ENCODE measurements around the gene MAEL. TPM values are rescaled to one million over a fixed set of nuclear protein-coding genes. Genes with fewer than 3 reads are reported as not detected.

The MAEL gene
- total RNA-seq, 4 donors from 2014 or later: 0.69 TPM; not detected in 3

DNA sequence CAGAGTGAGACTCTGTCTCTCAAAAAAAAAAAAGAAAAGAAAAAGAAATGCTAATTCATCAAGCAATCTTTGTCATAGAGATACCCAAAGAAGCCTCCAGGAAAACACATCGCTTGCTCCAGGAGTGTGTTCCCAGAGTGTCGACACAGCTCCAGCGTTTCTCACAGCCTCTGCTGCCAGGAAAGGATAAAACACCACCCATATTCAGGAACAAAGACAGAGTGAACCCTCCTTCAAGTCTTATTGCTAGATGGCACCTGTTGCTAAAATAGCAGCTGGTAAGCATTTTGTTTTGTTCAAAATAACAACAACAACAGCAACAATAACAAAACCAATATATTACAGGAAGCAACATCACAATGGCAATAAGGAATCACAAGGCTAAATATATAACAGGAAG, 16.9 kb upstream of the MAEL start:
- DNase-seq: no peak
- intact Hi-C loops (cut with DNase I; ENCODE audit: low total_unique reads): no loop called here
- H3K27me3 ChIP-seq: no peaks in the 10 kb centered on the region

GRCh38 chr1:166972826-166973225, 16.3 kb upstream of the MAEL start:
- Histone ChIP-seq H3K4me1 (no peaks in the 10 kb centered on the region), H3K27ac (no peak overlapping the region), H3K4me3 (no peak overlapping the region), H3K27me3 (no peaks in the 10 kb centered on the region), H3K36me3 (no peaks in the 10 kb centered on the region), H3K9me3 (no peaks in the 10 kb centered on the region)
- TF ChIP-seq POLR2A (IDR thresholded peaks at IDR 0.05): no peak
- TF ChIP-seq, protein P1, sequence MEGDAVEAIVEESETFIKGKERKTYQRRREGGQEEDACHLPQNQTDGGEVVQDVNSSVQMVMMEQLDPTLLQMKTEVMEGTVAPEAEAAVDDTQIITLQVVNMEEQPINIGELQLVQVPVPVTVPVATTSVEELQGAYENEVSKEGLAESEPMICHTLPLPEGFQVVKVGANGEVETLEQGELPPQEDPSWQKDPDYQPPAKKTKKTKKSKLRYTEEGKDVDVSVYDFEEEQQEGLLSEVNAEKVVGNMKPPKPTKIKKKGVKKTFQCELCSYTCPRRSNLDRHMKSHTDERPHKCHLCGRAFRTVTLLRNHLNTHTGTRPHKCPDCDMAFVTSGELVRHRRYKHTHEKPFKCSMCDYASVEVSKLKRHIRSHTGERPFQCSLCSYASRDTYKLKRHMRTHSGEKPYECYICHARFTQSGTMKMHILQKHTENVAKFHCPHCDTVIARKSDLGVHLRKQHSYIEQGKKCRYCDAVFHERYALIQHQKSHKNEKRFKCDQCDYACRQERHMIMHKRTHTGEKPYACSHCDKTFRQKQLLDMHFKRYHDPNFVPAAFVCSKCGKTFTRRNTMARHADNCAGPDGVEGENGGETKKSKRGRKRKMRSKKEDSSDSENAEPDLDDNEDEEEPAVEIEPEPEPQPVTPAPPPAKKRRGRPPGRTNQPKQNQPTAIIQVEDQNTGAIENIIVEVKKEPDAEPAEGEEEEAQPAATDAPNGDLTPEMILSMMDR (IDR thresholded peaks at IDR 0.05): no peak
- DNase-seq: no peak
- intact Hi-C loops (cut with DNase I; ENCODE audit: low total_unique reads): no loop called here

More for the DNA sequence above, 16.9 kb upstream of the MAEL start:
- Histone ChIP-seq H3K36me3 (no peaks in the 10 kb centered on the region), H3K4me1 (no peaks in the 10 kb centered on the region), H3K9me3 (no peaks in the 10 kb centered on the region), H3K27ac (no peak overlapping the region), H3K4me3 (no peak overlapping the region)
- TF ChIP-seq, protein P1 (IDR thresholded peaks at IDR 0.05): no peak
- no peak for TF ChIP-seq POLR2A (IDR thresholded peaks at IDR 0.05)

- no peaks in the 10 kb centered on the region for H3K27me3 ChIP-seq
- peak overlapping the region in 1 of 2 donors; percentile 44 for H3K4me3 ChIP-seq
- intact Hi-C loops (cut with DNase I; ENCODE audit: low total_unique reads): no loop called here
- no peaks in the 10 kb centered on the region for H3K36me3 ChIP-seq
- H3K27ac ChIP-seq: no peak overlapping the region
- H3K9me3 ChIP-seq: no peaks in the 10 kb centered on the region
- TF ChIP-seq, protein P1 (IDR thresholded peaks at IDR 0.05): no peak
- TF ChIP-seq POLR2A (IDR thresholded peaks at IDR 0.05): no peak
- no peaks in the 10 kb centered on the region for H3K4me1 ChIP-seq
- no peak for DNase-seq
Measured at GRCh38 chr1:166974647-166975345, 14.3 kb upstream of the MAEL start.

GRCh38 chr1:166975361-166976129, 13.5 kb upstream of the MAEL start, which contains the start of gene ILDR2:
Gene ILDR2, minus strand, starts transcription at chr1:166975540. Its CDS starts 272 bp downstream, at chr1:166975268.
- Histone ChIP-seq H3K9me3 (no peaks in the 10 kb centered on the region), H3K36me3 (no peaks in the 10 kb centered on the region), H3K4me1 (no peaks in the 10 kb centered on the region), H3K4me3 (peak within 1 kb of the TSS; percentile 47 to 65), H3K27me3 (no peaks in the 10 kb centered on the region), H3K27ac (no peak within 1 kb of the TSS)
- TF ChIP-seq, protein P1 (IDR thresholded peaks at IDR 0.05): peak in 2 of 4 experiments; percentile 12 to 18
- TF ChIP-seq POLR2A (IDR thresholded peaks at IDR 0.05): no peak
- DNase-seq: peak; percentile 29 to 33
- intact Hi-C loops (cut with DNase I; ENCODE audit: low total_unique reads): no loop called here

- no peak overlapping the region for H3K4me3 ChIP-seq
- H3K36me3 ChIP-seq: no peaks in the 10 kb centered on the region
- no peaks in the 10 kb centered on the region for H3K9me3 ChIP-seq
- no peaks in the 10 kb centered on the region for H3K27me3 ChIP-seq
- H3K27ac ChIP-seq: no peak overlapping the region
- no peak for DNase-seq
- intact Hi-C loops (cut with DNase I; ENCODE audit: low total_unique reads): no loop called here
- no peaks in the 10 kb centered on the region for H3K4me1 ChIP-seq
- no peak for TF ChIP-seq POLR2A (IDR thresholded peaks at IDR 0.05)
- TF ChIP-seq, protein P1 (IDR thresholded peaks at IDR 0.05): no peak
Measured at GRCh38 chr1:166977951-166978350, 11.1 kb upstream of the MAEL start.
